ENCODE data around the gene ROGDI. TPM values are rescaled to one million over a fixed set of nuclear protein-coding genes. Genes with fewer than 3 reads are reported as not detected.
"Not testable (repeated sequence)": the region's sequence is repeated elsewhere in the genome, so short reads cannot be mapped to it uniquely, and the experiment has no call there.

Gene ROGDI
- total and polyA plus RNA-seq, 5 donors from 2014 or later: 4.6 to 15.9 (median 7.1) TPM

GRCh38 chr16:4788489-4788889, 13.9 kb downstream of the ROGDI start:
- no peaks in the 10 kb centered on the region for H3K4me1 Mint-ChIP-seq
- H3K27me3 Mint-ChIP-seq: no peaks in the 10 kb centered on the region
- Histone ChIP-seq H3K4me3 (ENCODE audit: low read depth, low read length) (no peak overlapping the region), H3K4me1 (ENCODE audit: control insufficient read depth, insufficient read depth, low read length, poor library complexity, severe bottlenecking) (no peaks in the 10 kb centered on the region), H3K9me3 (ENCODE audit: control insufficient read depth in 2 of 2, low read length in 2 of 2) (no peaks in the 10 kb centered on the region), H3K27ac (ENCODE audit: insufficient read depth, low read length, poor library complexity, severe bottlenecking) (no peak overlapping the region), H3K36me3 (ENCODE audit: control insufficient read depth, insufficient read depth, low read length) (no peaks in the 10 kb centered on the region), H3K27me3 (ENCODE audit: control insufficient read depth, insufficient read depth, low read length) (no peaks in the 10 kb centered on the region)
- H3K9me3 Mint-ChIP-seq: no peaks in the 10 kb centered on the region
- ATAC-seq (ENCODE audit: low read depth in 2 of 2) (no peak), DNase-seq (no peak)
- H3K27ac Mint-ChIP-seq: peak overlapping the region in 2 of 3 donors; percentile 59 to 95
- H3K4me3 Mint-ChIP-seq: no peak overlapping the region
- H3K36me3 Mint-ChIP-seq: no peaks in the 10 kb centered on the region

GRCh38 chr16:4787627-4788482, 14.6 kb downstream of the ROGDI start, which contains the start of gene SEPTIN12:
TSS of gene SEPTIN12 (minus strand) at chr16:4788345. CDS start at chr16:4787645, 700 bp downstream.
- H3K9me3 ChIP-seq (ENCODE audit: control insufficient read depth in 2 of 2, low read length in 2 of 2): no peaks in the 10 kb centered on the region
- ATAC-seq (ENCODE audit: low read depth in 2 of 2) (no peak), DNase-seq (no peak)
- H3K36me3 ChIP-seq (ENCODE audit: control insufficient read depth, insufficient read depth, low read length): no peaks in the 10 kb centered on the region
- H3K27ac Mint-ChIP-seq: peak within 1 kb of the TSS in 2 of 3 donors; percentile 59 to 95
- H3K4me1 Mint-ChIP-seq: no peaks in the 10 kb centered on the region
- no peaks in the 10 kb centered on the region for H3K4me1 ChIP-seq (ENCODE audit: control insufficient read depth, insufficient read depth, low read length, poor library complexity, severe bottlenecking)
- no peaks in the 10 kb centered on the region for H3K9me3 Mint-ChIP-seq
- H3K27me3 Mint-ChIP-seq: no peaks in the 10 kb centered on the region
- no peak within 1 kb of the TSS for H3K4me3 ChIP-seq (ENCODE audit: low read depth, low read length)
- H3K27ac ChIP-seq (ENCODE audit: insufficient read depth, low read length, poor library complexity, severe bottlenecking): no peak within 1 kb of the TSS
- no peaks in the 10 kb centered on the region for H3K27me3 ChIP-seq (ENCODE audit: control insufficient read depth, insufficient read depth, low read length)
- H3K36me3 Mint-ChIP-seq: no peaks in the 10 kb centered on the region
- no peak within 1 kb of the TSS for H3K4me3 Mint-ChIP-seq

GRCh38 chr16:4787068-4787467, 15.4 kb downstream of the ROGDI start:
- no peaks in the 10 kb centered on the region for H3K36me3 Mint-ChIP-seq
- no peak overlapping the region for H3K27ac Mint-ChIP-seq
- Histone ChIP-seq H3K4me1 (ENCODE audit: control insufficient read depth, insufficient read depth, low read length, poor library complexity, severe bottlenecking) (no peaks in the 10 kb centered on the region), H3K4me3 (ENCODE audit: low read depth, low read length) (no peak overlapping the region), H3K9me3 (ENCODE audit: control insufficient read depth in 2 of 2, low read length in 2 of 2) (no peaks in the 10 kb centered on the region), H3K27me3 (ENCODE audit: control insufficient read depth, insufficient read depth, low read length) (no peaks in the 10 kb centered on the region), H3K36me3 (ENCODE audit: control insufficient read depth, insufficient read depth, low read length) (no peaks in the 10 kb centered on the region), H3K27ac (ENCODE audit: insufficient read depth, low read length, poor library complexity, severe bottlenecking) (no peak overlapping the region)
- H3K4me1 Mint-ChIP-seq: no peaks in the 10 kb centered on the region
- H3K27me3 Mint-ChIP-seq: no peaks in the 10 kb centered on the region
- no peak overlapping the region for H3K4me3 Mint-ChIP-seq
- DNase-seq (no peak), ATAC-seq (ENCODE audit: low read depth in 2 of 2) (no peak)
- no peaks in the 10 kb centered on the region for H3K9me3 Mint-ChIP-seq

GRCh38 chr16:4785758-4786433, 16.5 kb downstream of the ROGDI start:
- ATAC-seq (ENCODE audit: low read depth in 2 of 2): no peak

GRCh38 chr16:4784444-4784987, 17.9 kb downstream of the ROGDI start:
- H3K27me3 ChIP-seq (ENCODE audit: control insufficient read depth, insufficient read depth, low read length); H3K9me3 Mint-ChIP-seq; ATAC-seq (ENCODE audit: low read depth in 2 of 2); H3K4me1 Mint-ChIP-seq; H3K4me3 ChIP-seq (ENCODE audit: low read depth, low read length); H3K4me1 ChIP-seq (ENCODE audit: control insufficient read depth, insufficient read depth, low read length, poor library complexity, severe bottlenecking); H3K27me3 Mint-ChIP-seq; H3K4me3 Mint-ChIP-seq; H3K27ac ChIP-seq (ENCODE audit: insufficient read depth, low read length, poor library complexity, severe bottlenecking); H3K9me3 ChIP-seq (ENCODE audit: control insufficient read depth in 2 of 2, low read length in 2 of 2); H3K36me3 ChIP-seq (ENCODE audit: control insufficient read depth, insufficient read depth, low read length); H3K27ac Mint-ChIP-seq; DNase-seq; H3K36me3 Mint-ChIP-seq: not testable (repeated sequence)

More at GRCh38 chr16:4785758-4786433, 16.5 kb downstream of the ROGDI start:
- no peaks in the 10 kb centered on the region for H3K9me3 Mint-ChIP-seq
- H3K36me3 Mint-ChIP-seq: no peaks in the 10 kb centered on the region
- no peak overlapping the region for H3K27ac ChIP-seq (ENCODE audit: insufficient read depth, low read length, poor library complexity, severe bottlenecking)
- H3K36me3 ChIP-seq (ENCODE audit: control insufficient read depth, insufficient read depth, low read length): no peaks in the 10 kb centered on the region
- no peak overlapping the region for H3K4me3 Mint-ChIP-seq
- no peak for DNase-seq
- no peaks in the 10 kb centered on the region for H3K9me3 ChIP-seq (ENCODE audit: control insufficient read depth in 2 of 2, low read length in 2 of 2)
- no peaks in the 10 kb centered on the region for H3K27me3 ChIP-seq (ENCODE audit: control insufficient read depth, insufficient read depth, low read length)
- H3K27me3 Mint-ChIP-seq: no peaks in the 10 kb centered on the region
- no peak overlapping the region for H3K4me3 ChIP-seq (ENCODE audit: low read depth, low read length)
- no peaks in the 10 kb centered on the region for H3K4me1 Mint-ChIP-seq
- H3K4me1 ChIP-seq (ENCODE audit: control insufficient read depth, insufficient read depth, low read length, poor library complexity, severe bottlenecking): no peaks in the 10 kb centered on the region
- H3K27ac Mint-ChIP-seq: no peak overlapping the region

- Mint-ChIP-seq H3K36me3 (no peaks in the 10 kb centered on the region), H3K27me3 (peaks cover 5% of the 10 kb centered on the region), H3K4me3 (no peak overlapping the region), H3K4me1 (no peaks in the 10 kb centered on the region), H3K9me3 (no peaks in the 10 kb centered on the region), H3K27ac (no peak overlapping the region)
- H3K27me3 ChIP-seq (ENCODE audit: control insufficient read depth, insufficient read depth, low read length): no peaks in the 10 kb centered on the region
- H3K27ac ChIP-seq (ENCODE audit: insufficient read depth, low read length, poor library complexity, severe bottlenecking): no peak overlapping the region
- H3K4me1 ChIP-seq (ENCODE audit: control insufficient read depth, insufficient read depth, low read length, poor library complexity, severe bottlenecking): no peaks in the 10 kb centered on the region
- ATAC-seq (ENCODE audit: low read depth in 2 of 2): no peak
- DNase-seq: no peak
- H3K4me3 ChIP-seq (ENCODE audit: low read depth, low read length): no peak overlapping the region
- no peaks in the 10 kb centered on the region for H3K36me3 ChIP-seq (ENCODE audit: control insufficient read depth, insufficient read depth, low read length)
- no peaks in the 10 kb centered on the region for H3K9me3 ChIP-seq (ENCODE audit: control insufficient read depth in 2 of 2, low read length in 2 of 2)
Measured at GRCh38 chr16:4783951-4784336, 18.5 kb downstream of the ROGDI start.

GRCh38 chr16:4783251-4783950, 19.0 kb downstream of the ROGDI start:
- ATAC-seq (ENCODE audit: low read depth in 2 of 2) (no peak), DNase-seq (no peak)
- Mint-ChIP-seq H3K4me1 (no peaks in the 10 kb centered on the region), H3K27ac (no peak overlapping the region), H3K36me3 (no peaks in the 10 kb centered on the region), H3K4me3 (no peak overlapping the region), H3K27me3 (peaks cover 5% of the 10 kb centered on the region), H3K9me3 (no peaks in the 10 kb centered on the region)
- no peak overlapping the region for H3K4me3 ChIP-seq (ENCODE audit: low read depth, low read length)
- H3K4me1 ChIP-seq (ENCODE audit: control insufficient read depth, insufficient read depth, low read length, poor library complexity, severe bottlenecking): no peaks in the 10 kb centered on the region
- H3K9me3 ChIP-seq (ENCODE audit: control insufficient read depth in 2 of 2, low read length in 2 of 2): no peaks in the 10 kb centered on the region
- no peaks in the 10 kb centered on the region for H3K27me3 ChIP-seq (ENCODE audit: control insufficient read depth, insufficient read depth, low read length)
- no peak overlapping the region for H3K27ac ChIP-seq (ENCODE audit: insufficient read depth, low read length, poor library complexity, severe bottlenecking)
- no peaks in the 10 kb centered on the region for H3K36me3 ChIP-seq (ENCODE audit: control insufficient read depth, insufficient read depth, low read length)

Data from CD4-positive, CD25-positive, alpha-beta regulatory T cell (primary cell).